Measurements from ENCODE around the gene EFEMP2. TPM values are rescaled to one million over a fixed set of nuclear protein-coding genes. Genes with fewer than 3 reads are reported as not detected.

Gene EFEMP2
- total RNA-seq, 1 donor from 2014 or later: 87.7 TPM

DNA sequence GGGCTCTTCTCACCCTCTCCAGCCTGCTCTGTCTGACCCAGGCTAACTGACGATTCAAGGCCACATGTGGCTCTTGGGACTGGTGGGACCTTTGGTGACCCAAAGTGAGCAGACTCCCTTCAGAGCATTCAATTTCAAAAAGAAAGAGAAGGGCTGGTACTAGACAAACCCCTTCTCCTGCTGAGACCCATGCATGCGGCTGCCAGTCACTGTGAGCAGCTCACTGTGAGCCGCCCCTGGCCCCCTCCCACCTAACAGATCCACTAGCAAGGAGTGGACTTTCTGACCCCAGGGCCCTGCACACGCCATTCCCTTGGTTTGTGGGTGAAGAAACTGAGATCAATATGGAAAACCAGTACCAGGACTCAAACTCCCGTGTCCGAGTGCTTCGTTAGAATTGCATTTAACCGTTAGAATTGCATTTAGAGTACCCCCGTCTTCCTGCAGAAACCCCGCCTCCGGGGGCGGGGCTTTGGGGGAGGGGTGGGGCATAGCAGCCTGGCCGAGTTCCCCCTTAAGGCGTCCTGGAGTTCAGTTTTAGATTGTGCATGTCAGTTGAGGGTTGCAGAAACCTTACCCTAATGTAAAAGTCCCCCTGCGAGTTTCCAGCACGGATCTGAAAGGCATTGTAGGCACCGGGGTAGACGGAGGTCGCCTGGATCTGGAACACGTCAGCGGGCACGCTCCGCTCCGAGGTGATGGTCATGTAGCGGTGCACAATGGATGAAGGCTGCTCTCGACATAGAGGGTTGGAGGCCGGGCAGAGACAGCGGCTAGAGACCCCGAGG is 5.1 kb downstream of the EFEMP2 start:
- no peak for DNase-seq (ENCODE audit: low spot score)

DNA sequence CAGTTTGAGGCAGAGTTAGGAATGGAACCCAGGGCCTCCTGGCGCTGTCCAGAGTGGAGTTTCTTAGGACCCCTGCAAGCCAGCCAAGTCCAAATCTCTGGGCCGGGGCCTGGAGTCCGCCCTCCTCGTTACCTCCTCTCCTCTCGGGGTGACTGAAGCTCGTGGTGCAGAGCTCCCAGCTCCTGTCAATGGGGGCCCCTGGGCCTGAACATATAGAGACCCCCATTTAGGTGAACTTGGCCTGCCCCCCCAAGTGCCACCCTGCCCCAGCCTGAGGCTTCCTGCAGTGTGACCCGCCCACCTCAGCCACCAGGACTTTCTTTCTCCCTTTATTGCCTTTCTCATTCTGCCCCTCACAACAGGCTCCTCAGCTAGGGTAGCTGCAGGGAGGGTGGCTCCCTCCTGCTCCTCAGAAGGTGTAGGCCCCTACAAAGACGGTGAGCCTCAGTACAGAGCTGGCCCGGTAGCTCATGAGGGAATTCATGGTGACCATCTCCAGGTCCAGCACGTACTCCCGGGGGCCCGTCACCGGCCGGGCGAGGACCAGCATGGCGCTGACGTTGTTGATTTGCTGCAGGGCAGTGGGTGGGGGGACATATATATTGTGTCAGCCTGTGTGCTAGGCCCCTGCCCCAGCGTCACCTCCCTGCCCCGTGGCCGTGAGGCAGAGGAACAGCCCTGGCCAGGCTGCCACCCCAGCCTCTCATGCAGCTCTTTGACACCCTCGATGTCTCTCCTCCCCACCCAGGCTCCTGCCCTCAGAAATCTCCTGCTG is 5.9 kb downstream of the EFEMP2 start:
- no peak for DNase-seq (ENCODE audit: low spot score)

DNA sequence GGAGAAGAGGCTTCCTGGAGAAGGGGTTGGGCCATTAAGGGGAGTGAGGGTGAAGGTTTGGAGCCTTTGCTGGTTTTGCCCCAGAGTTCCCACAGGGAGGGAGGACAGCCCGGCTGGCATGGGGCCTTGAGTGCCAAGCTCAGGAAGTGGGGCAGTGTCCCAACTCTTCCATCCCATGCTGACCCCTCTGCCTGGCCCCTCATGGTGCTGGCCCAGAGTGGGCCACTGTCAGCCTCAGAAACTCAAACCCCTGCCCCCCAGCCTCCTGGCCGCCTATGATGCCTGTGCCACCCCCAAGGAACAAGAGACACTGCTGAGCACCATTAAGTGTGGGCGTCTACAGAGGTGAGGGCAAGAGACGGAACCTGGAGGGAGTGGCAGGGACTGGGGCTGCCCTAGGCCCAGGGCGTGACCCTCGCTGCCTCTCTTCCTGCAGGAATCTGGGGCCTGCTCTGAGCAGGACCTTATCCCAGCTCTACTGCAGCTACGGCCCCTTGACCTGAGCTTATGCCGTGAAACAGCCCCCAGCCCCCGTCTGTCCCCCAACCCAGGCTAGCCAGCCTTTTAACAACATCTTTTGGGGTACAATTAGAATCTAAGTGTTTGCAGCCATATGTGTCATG is 6.9 kb downstream of the EFEMP2 start:
- no peak for DNase-seq (ENCODE audit: low spot score)

DNA sequence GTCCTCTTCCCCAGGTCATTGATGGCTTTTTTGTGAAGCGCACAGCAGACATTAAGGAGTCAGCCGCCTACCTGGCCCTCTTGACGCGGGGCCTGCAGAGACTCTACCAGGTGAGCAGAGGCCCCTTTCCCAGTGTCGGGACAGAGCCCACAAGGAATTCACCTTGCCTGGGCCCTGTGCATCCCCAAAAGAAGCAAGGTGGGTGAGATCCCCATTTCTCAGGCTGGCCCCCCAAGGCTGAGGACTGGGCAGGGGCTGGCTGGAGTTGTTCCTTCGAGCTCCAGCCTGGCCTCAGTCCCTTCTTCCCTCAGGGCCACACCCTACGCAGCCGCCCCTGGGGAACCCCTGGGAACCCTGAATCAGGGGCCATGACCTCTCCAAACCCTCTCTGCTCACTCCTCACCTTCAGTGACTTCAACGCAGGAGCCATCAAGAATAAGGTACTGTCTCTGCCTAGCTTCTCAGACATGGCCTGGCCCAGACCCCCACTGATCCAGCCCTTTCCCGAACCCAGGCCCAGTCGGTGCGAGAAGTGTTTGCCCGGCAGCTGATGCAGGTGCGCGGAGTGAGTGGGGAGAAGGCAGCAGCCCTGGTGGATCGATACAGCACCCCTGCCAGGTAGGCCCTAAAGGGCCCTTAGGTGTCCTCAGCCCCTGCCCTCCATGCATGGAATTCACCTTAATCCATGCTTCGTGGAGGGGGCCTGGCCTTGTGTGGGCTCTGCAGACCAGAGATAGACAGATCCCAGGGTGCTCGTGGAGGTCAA is 7.7 kb downstream of the EFEMP2 start:
- DNase-seq (ENCODE audit: low spot score): no peak

DNA sequence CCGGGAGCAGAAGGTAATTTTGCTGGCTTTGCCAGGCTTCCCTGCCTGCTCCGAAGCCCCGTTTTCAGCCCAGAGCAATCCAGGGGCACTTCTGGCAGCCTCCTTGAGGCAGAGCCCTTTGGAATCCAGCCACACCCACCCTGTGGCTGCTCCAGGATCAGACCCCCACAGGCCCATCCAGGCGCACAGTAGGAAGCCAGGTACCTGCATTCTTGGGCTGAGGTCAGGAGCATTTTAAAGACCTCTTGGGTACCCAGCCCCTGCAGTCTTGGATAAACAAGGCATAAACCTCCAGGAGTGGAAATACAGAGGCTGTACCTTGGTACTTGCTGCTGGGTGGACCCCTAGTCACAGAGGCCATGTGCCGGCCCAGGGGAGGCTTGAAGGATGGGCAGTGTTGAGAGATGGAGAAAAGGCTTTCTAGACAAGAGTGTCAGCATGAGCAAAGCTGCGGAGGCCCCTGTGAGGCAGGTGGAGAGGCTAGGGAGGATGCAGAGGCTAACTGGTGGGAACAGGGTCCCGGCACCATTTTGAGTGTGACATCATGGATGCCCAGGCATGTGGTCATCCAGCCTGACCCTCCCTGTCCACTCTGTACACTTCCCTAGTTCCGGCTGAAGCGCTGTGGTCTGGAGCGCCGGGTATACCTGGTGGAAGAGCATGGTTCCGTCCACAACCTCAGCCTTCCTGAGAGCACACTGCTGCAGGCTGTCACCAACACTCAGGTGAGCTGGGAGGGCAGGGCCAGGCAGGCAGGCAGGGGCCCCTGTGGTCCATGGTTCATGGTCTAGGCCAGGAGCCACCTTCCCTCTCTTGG is 8.5 kb downstream of the EFEMP2 start:
- DNase-seq (ENCODE audit: low spot score): no peak

DNA sequence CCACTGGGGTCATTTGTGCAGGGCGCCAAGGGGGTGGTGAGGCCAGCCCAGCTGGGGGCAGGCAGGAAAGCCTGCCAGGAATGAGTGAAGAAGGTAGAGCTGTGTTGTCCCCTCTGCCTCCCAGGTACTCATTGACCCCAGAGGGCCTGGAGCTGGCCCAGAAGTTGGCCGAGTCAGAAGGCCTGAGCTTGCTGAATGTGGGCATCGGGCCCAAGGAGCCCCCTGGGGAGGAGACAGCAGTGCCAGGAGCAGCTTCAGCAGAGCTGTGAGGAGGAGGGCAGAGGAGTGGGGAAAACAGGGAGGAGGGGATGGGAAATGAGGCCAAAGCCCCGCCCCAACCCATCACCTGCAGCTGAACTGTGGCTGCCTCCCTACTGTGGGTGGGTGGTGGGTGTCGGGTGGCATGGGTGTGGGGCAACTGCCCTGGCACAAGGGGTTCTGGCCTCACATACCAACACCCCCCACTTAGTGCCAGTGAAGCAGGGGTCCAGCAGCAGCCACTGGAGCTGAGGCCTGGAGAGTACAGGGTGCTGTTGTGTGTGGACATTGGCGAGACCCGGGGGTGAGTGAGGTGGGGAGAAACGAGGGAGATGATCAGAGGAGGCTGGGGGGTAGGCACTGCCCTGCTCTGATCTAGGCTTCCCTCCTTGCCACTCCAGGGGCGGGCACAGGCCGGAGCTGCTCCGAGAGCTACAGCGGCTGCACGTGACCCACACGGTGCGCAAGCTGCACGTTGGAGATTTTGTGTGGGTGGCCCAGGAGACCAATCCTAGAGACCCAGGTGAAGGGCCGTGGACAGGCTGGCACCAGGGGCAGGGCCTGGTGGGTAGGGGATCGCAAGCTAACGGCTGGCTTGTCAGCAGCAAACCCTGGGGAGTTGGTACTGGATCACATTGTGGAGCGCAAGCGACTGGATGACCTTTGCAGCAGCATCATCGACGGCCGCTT is 9.4 kb downstream of the EFEMP2 start:
- DNase-seq (ENCODE audit: low spot score): no peak

DNA sequence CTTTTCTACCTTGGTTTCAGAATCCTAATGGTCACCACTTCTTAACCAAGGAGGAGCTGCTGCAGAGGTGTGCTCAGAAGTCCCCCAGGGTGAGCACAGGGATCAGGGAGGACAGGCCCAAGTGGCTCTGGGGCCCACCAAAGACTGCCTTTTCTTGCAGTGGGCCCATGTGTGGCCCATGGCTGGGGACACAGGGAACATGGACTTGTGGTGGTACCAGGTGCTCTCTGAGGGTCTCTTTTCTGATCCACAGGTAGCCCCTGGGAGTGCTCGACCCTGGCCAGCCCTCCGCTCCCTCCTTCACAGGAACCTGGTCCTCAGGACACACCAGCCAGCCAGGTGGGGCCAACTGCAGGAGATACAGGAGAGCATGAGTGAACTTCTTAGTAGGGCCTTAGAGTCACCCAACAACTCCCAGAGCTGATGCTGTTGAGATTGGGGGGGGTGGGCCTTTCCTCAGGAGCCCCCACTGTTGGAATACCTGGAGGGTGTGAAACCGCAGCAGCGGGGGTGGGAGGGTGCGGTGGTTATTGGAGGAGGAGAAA is 10.3 kb downstream of the EFEMP2 start:
- no peak for DNase-seq (ENCODE audit: low spot score)

DNA sequence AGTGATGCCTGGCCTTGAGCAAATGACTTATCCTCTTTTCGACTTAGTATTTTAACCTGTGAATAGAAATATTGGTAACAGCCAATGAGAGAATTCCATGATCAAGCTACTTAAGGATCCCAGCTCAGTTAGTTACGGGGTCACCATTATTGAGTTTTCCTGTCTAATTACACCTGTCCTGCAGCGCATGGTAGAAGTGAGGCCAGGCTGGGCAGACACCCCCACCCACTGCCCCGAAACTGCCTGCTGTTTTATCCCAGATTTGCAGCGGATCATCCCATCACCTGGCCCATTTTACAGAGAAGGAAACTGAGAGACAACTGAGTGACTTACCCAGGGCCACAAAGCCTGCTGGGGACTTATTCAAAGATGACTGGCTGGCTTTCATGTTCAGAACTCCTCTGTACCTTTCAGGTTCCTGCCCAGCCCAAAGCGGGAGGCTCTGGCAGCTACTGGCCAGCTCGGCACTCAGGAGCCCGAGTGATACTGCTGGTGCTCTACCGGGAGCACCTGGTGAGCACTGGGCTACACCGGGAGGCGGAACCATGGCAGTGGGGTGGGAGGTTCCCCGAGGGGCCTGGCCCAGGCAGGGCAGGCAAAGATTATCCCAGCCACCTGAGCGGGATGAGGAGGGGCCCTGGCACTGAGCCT is 10.9 kb downstream of the EFEMP2 start:
- peak; percentile 84 for DNase-seq (ENCODE audit: low spot score)

DNA sequence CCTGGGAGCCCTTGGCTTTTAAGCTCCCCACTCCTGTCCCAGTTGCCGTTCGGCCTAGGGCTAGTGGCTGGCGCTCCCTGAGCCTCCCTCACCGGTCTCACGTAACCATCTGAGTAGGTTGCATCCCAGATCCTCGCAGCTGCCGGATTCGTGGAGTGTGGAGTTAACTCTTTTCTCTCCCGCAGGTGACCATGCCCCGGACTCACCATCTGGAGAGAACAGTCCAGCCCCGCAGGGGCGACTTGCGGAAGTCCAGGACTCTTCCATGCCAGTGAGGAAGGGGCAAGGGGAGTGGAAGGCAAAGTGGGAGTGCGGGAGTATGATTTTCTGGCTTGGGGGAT is 11.5 kb downstream of the EFEMP2 start:
- no peak for DNase-seq (ENCODE audit: low spot score)

DNA sequence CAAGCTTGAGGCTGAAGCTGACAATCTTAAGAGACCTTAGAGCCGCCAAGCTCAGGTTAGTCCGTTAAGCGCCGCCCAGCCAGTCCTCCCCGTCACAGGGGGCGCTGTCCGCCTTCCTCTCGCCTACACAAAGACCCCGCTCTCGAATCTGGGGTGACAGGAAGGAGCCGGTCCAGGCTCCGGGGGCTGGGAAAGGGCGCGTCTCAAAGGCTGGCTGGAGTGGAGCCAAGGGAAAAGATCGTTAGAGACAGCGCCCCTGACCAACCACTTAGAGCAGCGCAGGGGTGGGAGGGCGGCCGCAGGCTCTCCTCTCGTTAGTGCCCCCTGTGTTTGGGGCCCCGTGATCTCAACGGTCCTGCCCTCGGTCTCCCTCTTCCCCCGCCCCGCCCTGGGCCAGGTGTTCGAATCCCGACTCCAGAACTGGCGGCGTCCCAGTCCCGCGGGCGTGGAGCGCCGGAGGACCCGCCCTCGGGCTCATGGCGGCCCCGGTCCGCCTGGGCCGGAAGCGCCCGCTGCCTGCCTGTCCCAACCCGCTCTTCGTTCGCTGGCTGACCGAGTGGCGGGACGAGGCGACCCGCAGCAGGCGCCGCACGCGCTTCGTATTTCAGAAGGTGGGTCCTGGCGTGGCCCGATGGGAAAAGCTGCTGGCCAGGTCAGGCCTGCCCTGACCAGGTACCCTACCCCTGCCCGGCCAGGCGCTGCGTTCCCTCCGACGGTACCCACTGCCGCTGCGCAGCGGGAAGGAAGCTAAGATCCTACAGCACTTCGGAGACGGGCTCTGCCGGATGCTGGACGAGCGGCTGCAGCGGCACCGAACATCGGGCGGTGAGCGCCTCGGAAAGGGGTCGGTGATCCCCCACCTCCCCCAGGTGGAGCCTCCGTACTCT is 12.1 kb downstream of the EFEMP2 start, which contains the start of gene MUS81:
Gene MUS81, plus strand, starts transcription at position 156 of the 887 bp plus-strand sequence. Its CDS starts 321 bp downstream, at position 477.
- DNase-seq (ENCODE audit: low spot score): peak; percentile 98

DNA sequence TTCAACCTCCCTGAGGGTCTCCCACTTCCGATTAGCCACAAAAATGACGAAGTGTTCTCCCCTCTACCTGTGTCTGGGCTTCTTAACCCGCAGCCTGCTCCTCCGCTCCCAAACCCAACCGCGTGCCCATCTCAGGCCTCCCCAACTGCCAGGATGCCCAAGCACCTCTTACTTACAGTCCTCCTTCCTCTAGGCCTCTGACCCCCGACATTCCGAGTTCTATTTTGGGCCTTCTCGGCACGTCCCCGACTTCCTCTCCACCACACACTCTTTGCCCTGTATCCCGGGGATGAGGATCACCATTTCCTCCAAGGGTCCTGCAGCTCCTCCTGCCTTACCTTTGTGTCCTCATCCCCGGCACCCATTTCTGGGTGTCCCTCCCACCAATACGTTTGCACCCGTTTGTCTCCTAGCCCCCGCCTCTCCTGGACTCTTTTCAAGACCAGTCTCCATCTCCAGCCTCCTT is 12.8 kb downstream of the EFEMP2 start:
- no peak for DNase-seq (ENCODE audit: low spot score)

DNA sequence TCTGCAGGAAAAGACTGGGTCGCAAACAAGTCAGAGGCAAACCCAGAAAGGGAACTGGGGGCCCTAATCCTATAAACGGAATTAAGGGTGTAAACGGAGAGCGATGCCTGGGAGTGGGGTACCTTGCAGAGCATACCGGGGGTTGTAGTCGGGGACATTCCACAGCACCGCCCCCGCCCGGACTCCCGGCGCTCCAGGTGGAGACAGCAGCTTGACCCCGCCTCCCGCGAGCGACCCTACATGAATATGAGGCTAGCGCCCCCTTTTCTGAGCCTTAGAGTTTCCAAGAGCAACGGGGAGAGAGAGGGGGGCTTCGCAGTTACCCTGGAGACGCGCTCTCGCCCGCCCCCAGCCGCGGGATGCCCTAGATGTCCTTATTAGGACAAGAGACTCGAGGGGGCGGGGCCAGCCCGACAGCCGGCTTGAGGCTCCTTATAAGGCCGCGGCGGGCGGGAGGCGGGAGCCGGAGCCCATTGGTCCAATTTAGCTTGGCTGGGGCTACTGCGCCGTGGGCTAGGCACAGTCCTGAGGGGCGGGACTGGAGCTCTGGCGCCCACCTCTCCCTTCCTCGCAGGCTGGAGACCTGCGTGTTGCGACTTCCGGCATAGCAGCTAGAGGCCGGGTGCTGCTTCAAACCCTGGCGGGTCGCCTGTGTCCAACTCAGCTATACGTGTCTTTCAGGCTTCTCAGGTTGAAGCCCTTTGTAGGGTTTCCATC is 13.3 kb downstream of the EFEMP2 start:
- DNase-seq (ENCODE audit: low spot score): peak; percentile 99

DNA sequence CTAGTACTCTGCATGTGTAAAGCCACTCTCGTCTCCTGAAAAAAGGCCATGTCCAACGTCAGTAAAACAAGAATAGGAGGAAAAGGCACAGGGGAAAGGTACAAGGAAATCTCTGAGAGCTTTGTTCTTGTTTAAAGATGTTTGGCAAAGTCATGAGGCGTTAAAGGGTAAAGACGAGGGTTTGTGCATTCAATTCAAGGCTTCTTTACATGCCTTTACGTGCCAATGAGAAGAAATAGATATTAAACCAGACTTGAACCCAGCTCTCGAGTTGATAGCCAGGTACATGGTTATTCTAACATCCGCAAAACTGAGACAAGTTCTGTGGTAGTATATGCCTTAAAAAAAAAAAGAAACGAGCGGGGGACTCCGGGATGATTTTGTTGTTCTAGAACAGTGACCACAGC is 13.9 kb downstream of the EFEMP2 start:
- no peak for DNase-seq (ENCODE audit: low spot score)

DNA sequence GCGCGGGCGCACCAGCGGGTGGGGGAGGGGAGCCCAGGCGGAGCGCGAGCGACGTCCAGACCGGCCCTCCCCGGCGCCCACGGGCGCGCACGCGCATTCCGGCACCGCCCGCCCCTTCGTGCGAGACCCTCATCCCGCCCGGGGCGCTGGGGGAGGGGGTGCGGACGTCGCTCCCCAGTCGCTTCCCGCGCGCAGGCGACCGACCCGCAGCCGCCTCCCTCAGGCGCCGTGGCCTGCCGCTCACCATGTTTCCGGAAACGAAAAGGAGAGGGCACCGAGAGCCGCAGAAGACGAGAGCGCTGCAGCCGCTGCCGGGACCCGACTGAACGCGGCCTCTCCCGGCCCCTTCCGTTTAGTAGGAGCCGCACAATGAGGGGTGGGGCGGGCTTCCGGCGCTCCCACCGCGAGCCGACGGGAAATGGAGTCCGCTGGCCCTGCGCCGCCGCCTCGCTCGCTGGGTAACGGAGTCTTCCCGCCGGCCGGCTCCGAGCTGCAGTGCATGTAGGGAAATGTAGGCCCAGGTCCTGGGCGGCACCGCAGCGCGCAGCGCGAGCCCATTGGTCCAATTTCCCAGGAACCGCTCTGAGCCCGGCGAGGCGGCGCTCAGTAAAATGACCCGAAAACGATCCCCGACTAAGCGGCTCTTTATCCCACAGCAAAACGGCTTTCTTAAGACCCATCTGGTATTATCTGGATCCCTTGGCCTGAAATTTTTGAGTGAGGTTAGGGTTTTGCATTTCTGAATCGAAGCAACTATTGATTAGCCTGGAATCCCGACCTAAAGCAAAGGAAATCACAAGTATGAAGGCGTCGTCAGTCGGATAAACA is 14.5 kb downstream of the EFEMP2 start, which contains the start of gene CFL1:
Gene CFL1, minus strand, starts transcription at position 328 of the 828 bp plus-strand sequence. Its CDS starts 81 bp downstream, at position 247.
- DNase-seq (ENCODE audit: low spot score): peak; percentile 100

DNA sequence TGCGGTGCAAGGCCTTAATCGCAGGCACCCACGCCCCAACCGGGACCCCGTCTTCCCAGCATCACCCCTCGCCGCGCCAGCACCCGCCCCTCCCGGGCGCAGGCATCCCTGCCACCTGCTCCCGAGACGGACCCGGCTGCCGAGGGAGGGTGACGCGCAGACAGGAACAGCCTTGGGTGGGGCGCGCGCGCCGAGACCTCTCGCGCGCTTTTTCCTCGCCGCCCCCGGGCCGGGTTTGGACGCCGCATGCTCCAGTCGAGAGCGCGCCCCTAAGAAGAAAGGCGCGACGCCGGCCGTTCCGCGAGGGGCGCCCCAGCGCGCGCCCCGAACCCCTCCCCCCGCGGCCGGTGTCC is 15.1 kb downstream of the EFEMP2 start:
- DNase-seq (ENCODE audit: low spot score): no peak
